ENCODE data around the gene CRYGN. TPM values are rescaled to one million over a fixed set of nuclear protein-coding genes. Genes with fewer than 3 reads are reported as not detected.

CRYGN gene
- polyA plus RNA-seq, 1 of the 3 experiments (the other 2 are of a cell fraction): not detected

GRCh38 chr7:151426904-151427704, 12.8 kb downstream of the CRYGN start:
- Histone ChIP-seq H3K79me2 (ENCODE audit: insufficient read depth) (no peaks in the 10 kb centered on the region), H3F3A (replicated peaks; ENCODE audit: insufficient read depth) (no peaks in the 10 kb centered on the region), H3K9me2 (no peaks in the 10 kb centered on the region), H3K9me3 (no peaks in the 10 kb centered on the region), H3K27ac (ENCODE audit: low read depth in 2 of 2, low read length in 1 of 2) (no peak overlapping the region), H4K20me1 (ENCODE audit: insufficient read depth) (no peaks in the 10 kb centered on the region), H3K4me2 (peak overlapping the region; percentile 8; the same call in 1 of the 2 replicates), H3K9ac (no peak overlapping the region), H3K27me3 (ENCODE audit: insufficient read depth) (no peaks in the 10 kb centered on the region), H3K36me3 (replicated peaks in 1 of 2; ENCODE audit: control insufficient read depth in 1 of 2, insufficient read depth in 2 of 2, low read length in 1 of 2) (no peaks in the 10 kb centered on the region), H3K4me1 (ENCODE audit: control insufficient read depth in 1 of 2, insufficient read depth in 2 of 2, low read depth in 1 of 2, low read length in 1 of 2) (peaks cover 8 to 11% of the 10 kb centered on the region in 2 experiments; a peak in 1 of 4 replicates), H3K4me3 (ENCODE audit: low read depth in 2 of 2, low read length in 1 of 2) (no peak overlapping the region), H2AFZ (ENCODE audit: low read depth) (no peak overlapping the region)
- ChIA-PET CTCF (interaction anchor here (1.4 kb wide), 1 partner anchor 22 kb away, joined by 4 read pairs; no protein-coding TSS in a partner anchor), POLR2A (no interaction called here)
- DNase-seq: no peak
- TF ChIP-seq RXRA (IDR thresholded peaks at IDR 0.05; ENCODE audit: borderline replicate concordance, low read depth) (no peak), CTCF (IDR thresholded peaks at IDR 0.05) (no peak), SIN3A (IDR thresholded peaks at IDR 0.05; ENCODE audit: borderline replicate concordance, low read depth, low read length) (no peak), YY1 (IDR thresholded peaks at IDR 0.05; ENCODE audit: low read depth) (no peak), TAF1 (IDR thresholded peaks at IDR 0.05; ENCODE audit: borderline replicate concordance, low read depth, low read length) (no peak), PBX3 (IDR thresholded peaks at IDR 0.05) (no peak), MEF2A (IDR thresholded peaks at IDR 0.05; ENCODE audit: borderline replicate concordance, low read depth) (no peak), EZH2phosphoT487 (IDR thresholded peaks at IDR 0.05; ENCODE audit: borderline replicate concordance, low read depth) (no peak), FOXJ3 (CRISPR knock-in tag; IDR thresholded peaks at IDR 0.05) (no peak), TCF12 (IDR thresholded peaks at IDR 0.05) (no peak), TEAD4 (IDR thresholded peaks at IDR 0.05; ENCODE audit: borderline replicate concordance, insufficient read depth) (no peak), SMC3 (IDR thresholded peaks at IDR 0.05; ENCODE audit: low read depth, low read length) (no peak), RCOR1 (IDR thresholded peaks at IDR 0.05; ENCODE audit: low read length) (no peak)
- WGBS (ENCODE audit: low lambda C conversion rate): 89% methylated on average over 23 of the region's 23 CpGs

GRCh38 chr7:151426441-151426903, 13.5 kb downstream of the CRYGN start:
- no peak for DNase-seq
- H3F3A ChIP-seq (replicated peaks; ENCODE audit: insufficient read depth): no peaks in the 10 kb centered on the region
- no peaks in the 10 kb centered on the region for H3K36me3 ChIP-seq (replicated peaks in 1 of 2; ENCODE audit: control insufficient read depth in 1 of 2, insufficient read depth in 2 of 2, low read length in 1 of 2)
- no peaks in the 10 kb centered on the region for H3K9me2 ChIP-seq
- peak overlapping the region; percentile 8; the same call in 1 of the 2 replicates for H3K4me2 ChIP-seq
- H4K20me1 ChIP-seq (ENCODE audit: insufficient read depth): no peaks in the 10 kb centered on the region
- H3K27ac ChIP-seq (ENCODE audit: low read depth in 2 of 2, low read length in 1 of 2): no peak overlapping the region
- no peak overlapping the region for H3K4me3 ChIP-seq (ENCODE audit: low read depth in 2 of 2, low read length in 1 of 2)
- POLR2A ChIA-PET: no interaction called here
- CTCF ChIA-PET: interaction anchor here (1.4 kb wide), 1 partner anchor 23 kb away, joined by 4 read pairs; no protein-coding TSS in a partner anchor
- TF ChIP-seq TAF1 (IDR thresholded peaks at IDR 0.05; ENCODE audit: borderline replicate concordance, low read depth, low read length) (no peak), EP300 (IDR thresholded peaks at IDR 0.05; ENCODE audit: borderline replicate concordance in 1 of 2, low read depth in 1 of 2, low read length in 1 of 2) (no peak), FOSL2 (IDR thresholded peaks at IDR 0.05; ENCODE audit: borderline replicate concordance, low read depth) (peak; percentile 60), TCF12 (IDR thresholded peaks at IDR 0.05) (0 out of 2 replicates have a peak, but pooled peaks have one; percentile 26), NFIC (IDR thresholded peaks at IDR 0.05; ENCODE audit: borderline replicate concordance) (peak; percentile 65)
- H3K9me3 ChIP-seq: no peaks in the 10 kb centered on the region
- no peaks in the 10 kb centered on the region for H3K27me3 ChIP-seq (ENCODE audit: insufficient read depth)
- peaks cover 8 to 11% of the 10 kb centered on the region in 2 experiments; a peak in 1 of 4 replicates for H3K4me1 ChIP-seq (ENCODE audit: control insufficient read depth in 1 of 2, insufficient read depth in 2 of 2, low read depth in 1 of 2, low read length in 1 of 2)
- WGBS (ENCODE audit: low lambda C conversion rate): 50% methylated on average over 14 of the region's 14 CpGs
- no peak overlapping the region for H3K9ac ChIP-seq
- no peak overlapping the region for H2AFZ ChIP-seq (ENCODE audit: low read depth)
- no peaks in the 10 kb centered on the region for H3K79me2 ChIP-seq (ENCODE audit: insufficient read depth)

All from SK-N-SH (cell line).